Measurements from ENCODE around the gene MBD5.
"Not testable (repeated sequence)": the region's sequence is repeated elsewhere in the genome, so short reads cannot be mapped to it uniquely, and the experiment has no call there.

The MBD5 gene

DNA sequence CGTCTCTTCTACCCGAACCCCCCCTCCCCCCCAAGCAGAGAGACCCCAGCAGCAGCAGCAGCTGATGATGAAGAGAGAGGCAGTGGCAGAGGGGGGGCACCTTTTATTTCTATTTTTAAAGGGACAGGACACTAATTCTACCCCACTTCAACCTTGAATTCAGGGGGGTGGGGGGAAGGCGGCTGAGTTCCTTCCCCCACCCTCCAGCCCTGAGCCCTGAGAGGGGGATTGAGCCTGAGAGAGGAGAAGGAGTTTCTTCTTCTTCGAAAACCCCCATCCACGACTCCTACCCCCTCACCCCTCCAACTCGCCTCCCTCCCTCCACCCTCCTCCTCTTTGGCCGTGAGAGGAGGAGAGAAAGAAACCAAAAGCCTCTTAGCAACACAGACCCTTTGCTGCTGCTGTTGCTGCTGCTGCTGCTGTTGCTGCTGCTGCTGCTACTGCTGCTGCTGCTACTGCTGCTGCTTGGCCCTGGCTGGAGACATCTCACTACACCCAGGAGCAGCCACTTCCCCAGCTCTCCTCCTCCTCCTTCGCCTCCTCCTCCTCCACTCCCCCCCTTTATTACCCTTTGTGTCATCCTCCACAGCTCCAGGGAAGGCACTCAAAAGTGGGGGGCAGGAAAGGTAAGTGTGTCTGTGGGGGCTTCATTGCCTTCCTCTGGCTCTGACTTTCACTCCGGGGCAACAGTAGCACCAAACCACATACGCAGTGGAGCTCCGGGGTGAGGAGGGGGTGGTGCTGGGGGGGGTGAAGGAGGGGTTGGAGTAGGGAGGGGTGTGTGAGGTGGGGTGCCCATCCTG lies at the start of gene MBD5:
Gene MBD5, plus strand, starts transcription at position 33 of the 803 bp plus-strand sequence.
- peaks cover 56% of the 10 kb centered on the region for H3K4me1 Mint-ChIP-seq
- no peaks in the 10 kb centered on the region for H3K27me3 Mint-ChIP-seq
- no peaks in the 10 kb centered on the region for H3K9me3 Mint-ChIP-seq
- peak; percentile 76 for DNase-seq
- H3K27ac Mint-ChIP-seq = peak within 1 kb of the TSS; percentile 98
- H3K36me3 Mint-ChIP-seq = peaks cover 12% of the 10 kb centered on the region
- peak within 1 kb of the TSS; percentile 99 for H3K4me3 Mint-ChIP-seq
- CTCF ChIA-PET = interaction anchor here (0.6 to 1.9 kb wide), 3 partner anchors 32 to 659 kb away, joined by 3 to 5 read pairs (median 5); no protein-coding TSS in a partner anchor

DNA sequence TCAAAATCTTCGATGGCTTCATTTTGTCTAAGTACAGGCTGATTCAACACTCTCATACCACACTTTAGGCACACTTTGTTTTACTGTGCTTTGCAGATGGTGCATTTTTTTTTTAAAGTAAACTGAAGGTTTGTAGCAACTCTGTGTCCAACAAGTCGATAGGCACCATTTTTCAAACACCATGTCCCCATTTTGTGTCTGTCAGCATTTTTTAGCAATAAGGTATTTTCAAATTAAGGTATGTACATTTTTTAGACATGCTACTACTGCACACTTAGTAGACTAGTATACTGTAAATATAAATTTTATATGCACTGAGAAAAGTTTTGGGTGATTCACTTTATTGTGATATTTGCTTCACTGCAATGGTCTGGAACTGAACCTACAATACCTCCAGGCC lies 44.8 kb upstream of the MBD5 start:
- Mint-ChIP-seq H3K4me1 (peaks cover 4% of the 10 kb centered on the region), H3K9me3 (peaks cover 5% of the 10 kb centered on the region), H3K4me3 (no peak overlapping the region), H3K27me3 (no peaks in the 10 kb centered on the region), H3K27ac (no peak overlapping the region), H3K36me3 (peaks cover 15% of the 10 kb centered on the region)
- DNase-seq = no peak
- CTCF ChIA-PET = no interaction called here

DNA sequence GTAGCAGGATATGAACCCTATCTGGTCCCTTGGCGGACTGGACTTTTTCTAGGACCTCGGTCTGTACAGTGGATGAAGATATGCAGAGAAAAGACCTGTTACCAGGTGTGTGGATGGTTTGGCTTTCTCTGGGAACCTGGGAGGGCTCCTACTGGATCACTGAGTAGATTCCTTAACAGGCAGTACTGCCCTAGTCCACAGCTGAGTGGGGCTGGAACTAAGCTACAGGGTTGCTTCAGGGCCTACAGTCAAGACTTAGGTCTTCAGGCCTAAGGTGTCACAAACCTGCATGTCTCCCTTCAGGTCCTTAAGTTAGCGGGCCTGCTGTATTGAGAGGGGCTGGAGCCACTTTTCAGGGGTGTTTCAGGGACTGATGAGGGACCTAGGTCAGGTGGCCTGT lies 43.2 kb upstream of the MBD5 start:
- no peak overlapping the region for H3K4me3 Mint-ChIP-seq
- CTCF ChIA-PET = interaction anchor here (1.1 kb wide), 1 partner anchor 12 kb away, joined by 3 read pairs; no protein-coding TSS in a partner anchor
- no peaks in the 10 kb centered on the region for H3K27me3 Mint-ChIP-seq
- peaks cover 14% of the 10 kb centered on the region for H3K36me3 Mint-ChIP-seq
- peaks cover 5% of the 10 kb centered on the region for H3K9me3 Mint-ChIP-seq
- H3K4me1 Mint-ChIP-seq = peaks cover 5% of the 10 kb centered on the region
- no peak overlapping the region for H3K27ac Mint-ChIP-seq
- no peak for DNase-seq

DNA sequence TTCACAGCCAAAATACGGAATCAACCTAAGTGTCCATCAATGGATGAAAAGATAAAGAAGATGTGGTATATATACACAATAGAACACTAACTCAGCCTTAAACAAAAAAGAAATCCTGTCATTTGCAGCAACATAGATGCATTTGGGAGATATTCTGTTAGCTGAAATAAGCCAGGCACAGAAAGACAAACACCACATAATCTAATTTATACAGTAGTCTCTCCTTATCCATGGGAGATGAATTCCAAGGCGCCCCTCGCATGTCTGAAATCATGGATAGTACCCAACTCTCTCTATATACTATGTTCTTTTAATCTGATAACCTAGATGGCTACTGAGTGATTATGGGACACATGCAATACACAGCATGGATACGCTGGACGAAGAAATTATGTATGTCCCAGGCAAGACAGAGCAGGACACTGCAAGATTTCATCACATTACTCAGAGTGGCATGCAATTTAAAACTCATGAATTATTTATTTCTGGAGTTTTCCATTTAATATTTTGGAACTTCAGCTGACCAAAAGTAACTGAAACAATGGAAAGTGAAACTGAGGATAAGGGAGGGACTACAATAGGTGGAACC lies 39.9 kb upstream of the MBD5 start:
- H3K27ac Mint-ChIP-seq = no peak overlapping the region
- DNase-seq = no peak
- H3K9me3 Mint-ChIP-seq = peaks cover 5% of the 10 kb centered on the region
- H3K4me1 Mint-ChIP-seq = peaks cover 10% of the 10 kb centered on the region
- no peaks in the 10 kb centered on the region for H3K27me3 Mint-ChIP-seq
- H3K4me3 Mint-ChIP-seq = no peak overlapping the region
- peaks cover 10% of the 10 kb centered on the region for H3K36me3 Mint-ChIP-seq
- CTCF ChIA-PET = no interaction called here

DNA sequence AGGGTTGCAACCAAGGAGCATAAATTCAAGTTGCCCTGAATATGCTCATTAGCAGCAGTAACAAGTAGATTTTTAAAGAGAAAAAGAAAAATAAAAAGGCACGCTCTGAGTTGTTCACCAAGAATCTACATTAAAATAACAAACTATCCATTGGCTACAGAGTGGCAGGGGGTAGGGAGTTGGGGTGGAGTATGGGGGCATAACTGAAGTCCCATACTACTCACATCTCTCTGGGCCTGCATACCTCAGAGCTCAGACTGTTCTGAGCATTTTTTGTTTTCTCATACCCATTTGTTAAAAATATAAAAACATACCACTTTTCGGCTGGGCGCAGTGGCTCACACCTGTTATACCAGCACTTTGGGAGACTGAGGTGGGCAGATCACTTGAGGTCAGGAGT lies 31.8 kb upstream of the MBD5 start:
- DNase-seq = no peak
- Mint-ChIP-seq H3K4me3 (no peak overlapping the region), H3K36me3 (peaks cover 2% of the 10 kb centered on the region), H3K27me3 (no peaks in the 10 kb centered on the region), H3K4me1 (no peaks in the 10 kb centered on the region), H3K9me3 (no peaks in the 10 kb centered on the region), H3K27ac (no peak overlapping the region)
- CTCF ChIA-PET = interaction anchor here (0.8 to 4.1 kb wide), 17 partner anchors 10 to 1002 kb away, joined by 3 to 53 read pairs (median 5); partner anchors contain the start of genes MBD5 and ORC4

DNA sequence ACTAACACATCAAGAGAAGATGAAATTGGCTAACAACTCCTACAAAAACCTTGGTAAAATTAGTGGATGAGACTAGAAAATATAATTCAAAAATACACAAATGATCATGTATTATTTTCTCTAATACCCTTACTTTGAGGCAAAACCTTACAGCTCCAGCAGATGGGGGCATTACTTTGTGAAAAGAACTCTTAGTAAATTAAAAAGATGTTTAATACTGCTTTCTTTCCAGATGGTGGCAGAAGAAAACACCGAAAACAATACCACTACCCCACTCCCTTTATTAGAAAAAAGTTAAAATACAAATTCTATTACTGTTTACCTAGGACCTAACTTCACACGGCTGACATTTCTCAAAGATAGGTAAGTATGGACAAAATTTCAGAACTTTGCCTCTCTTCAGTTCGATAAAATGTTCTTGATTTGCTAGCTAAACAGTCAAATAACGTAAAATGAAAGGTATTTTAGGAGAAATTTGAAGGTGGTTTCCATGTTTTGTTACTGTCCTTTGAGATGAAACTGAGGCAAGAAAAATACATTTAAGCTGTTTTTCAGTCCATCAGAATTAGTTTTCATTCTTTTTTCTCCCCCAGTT lies 31.0 kb upstream of the MBD5 start:
- Mint-ChIP-seq H3K27me3 (no peaks in the 10 kb centered on the region), H3K27ac (no peak overlapping the region), H3K36me3 (peaks cover 6% of the 10 kb centered on the region), H3K4me1 (no peaks in the 10 kb centered on the region), H3K4me3 (no peak overlapping the region), H3K9me3 (no peaks in the 10 kb centered on the region)
- DNase-seq = peak; percentile 43
- CTCF ChIA-PET = interaction anchor here (0.7 to 4.1 kb wide), 21 partner anchors 9 to 1001 kb away, joined by 3 to 53 read pairs (median 4); partner anchors contain the start of genes MBD5 and ORC4

DNA sequence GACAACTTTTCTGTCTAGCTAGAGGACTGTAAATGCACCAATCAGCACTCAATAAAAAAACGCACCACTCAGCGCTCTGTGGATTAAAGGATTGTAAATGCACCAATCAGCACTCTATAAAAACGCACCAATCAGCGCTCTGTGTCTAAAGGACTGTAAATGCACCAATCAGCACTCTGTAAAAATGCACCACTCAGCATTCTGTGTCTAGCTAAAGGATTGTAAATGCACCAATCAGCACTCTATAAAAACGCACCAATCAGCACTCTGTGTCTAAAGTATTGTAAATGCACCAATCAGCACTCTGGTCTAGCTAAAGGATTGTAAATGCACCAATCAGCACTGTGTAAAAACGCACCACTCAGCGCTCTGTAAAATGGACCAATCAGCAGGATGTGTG lies 25.9 kb upstream of the MBD5 start:
- CTCF ChIA-PET = interaction anchor here (0.6 kb wide), 1 partner anchor 39 kb away, joined by 3 read pairs; no protein-coding TSS in a partner anchor
- not testable (repeated sequence) for H3K27ac Mint-ChIP-seq, DNase-seq, H3K27me3 Mint-ChIP-seq, H3K4me3 Mint-ChIP-seq, H3K9me3 Mint-ChIP-seq, H3K4me1 Mint-ChIP-seq
- peaks cover 20% of the 10 kb centered on the region for H3K36me3 Mint-ChIP-seq

DNA sequence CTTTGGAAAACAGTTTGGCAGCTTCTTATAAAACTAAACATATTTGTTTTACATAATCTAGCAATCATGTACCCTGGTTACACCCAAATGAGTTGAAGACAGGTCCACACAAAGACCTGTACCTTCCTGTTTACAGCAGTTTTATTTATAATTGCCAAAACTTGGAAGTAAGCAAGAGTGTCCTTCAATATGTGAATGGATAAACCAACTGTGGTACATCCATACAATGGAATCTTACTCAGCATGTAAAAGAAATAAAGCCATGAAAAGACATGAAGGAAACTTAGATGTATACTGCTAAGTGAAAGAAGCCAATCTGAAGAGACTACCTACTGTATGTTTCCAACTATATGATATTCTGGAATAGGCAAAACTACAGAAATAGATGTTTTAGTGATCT lies 24.1 kb upstream of the MBD5 start:
- Mint-ChIP-seq H3K9me3 (peaks cover 14% of the 10 kb centered on the region), H3K27me3 (no peaks in the 10 kb centered on the region), H3K27ac (no peak overlapping the region), H3K36me3 (peaks cover 22% of the 10 kb centered on the region), H3K4me1 (no peaks in the 10 kb centered on the region), H3K4me3 (no peak overlapping the region)
- DNase-seq = no peak
- CTCF ChIA-PET = no interaction called here

- no peak overlapping the region for H3K27ac Mint-ChIP-seq
- H3K4me1 Mint-ChIP-seq = no peaks in the 10 kb centered on the region
- no peak overlapping the region for H3K4me3 Mint-ChIP-seq
- CTCF ChIA-PET = no interaction called here
- peaks cover 30% of the 10 kb centered on the region for H3K36me3 Mint-ChIP-seq
- H3K27me3 Mint-ChIP-seq = no peaks in the 10 kb centered on the region
- peaks cover 26% of the 10 kb centered on the region for H3K9me3 Mint-ChIP-seq
- no peak for DNase-seq
Observed at GRCh38 chr2:147998203-147998602, 22.7 kb upstream of the MBD5 start.

GRCh38 chr2:147999126-147999525 lies 21.8 kb upstream of the MBD5 start:
- no peak for DNase-seq
- CTCF ChIA-PET = interaction anchor here (1.8 kb wide), 1 partner anchor 9 kb away, joined by 7 read pairs; no protein-coding TSS in a partner anchor
- Mint-ChIP-seq H3K9me3 (peaks cover 29% of the 10 kb centered on the region), H3K27ac (no peak overlapping the region), H3K4me1 (no peaks in the 10 kb centered on the region), H3K4me3 (no peak overlapping the region), H3K27me3 (no peaks in the 10 kb centered on the region), H3K36me3 (peaks cover 33% of the 10 kb centered on the region)

DNA sequence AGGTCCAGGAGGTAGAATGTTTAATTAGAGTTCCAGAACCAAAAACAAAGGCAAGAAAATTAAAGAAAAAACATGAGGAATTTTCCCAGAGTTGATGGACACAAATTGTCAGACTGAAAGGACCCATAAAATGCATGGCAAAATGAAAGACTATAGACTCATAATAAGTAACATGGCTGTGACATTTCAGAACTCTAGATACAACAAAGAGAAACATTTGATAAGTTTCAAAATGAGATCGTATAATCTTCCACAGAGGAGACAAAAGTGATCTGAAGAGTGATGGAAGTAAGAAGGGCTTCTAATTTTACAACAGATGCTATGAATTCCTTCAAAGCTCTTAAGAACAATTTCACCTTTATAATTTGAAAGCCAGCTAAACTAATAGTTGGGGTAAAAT lies 20.8 kb upstream of the MBD5 start:
- H3K36me3 Mint-ChIP-seq = peaks cover 26% of the 10 kb centered on the region

DNA sequence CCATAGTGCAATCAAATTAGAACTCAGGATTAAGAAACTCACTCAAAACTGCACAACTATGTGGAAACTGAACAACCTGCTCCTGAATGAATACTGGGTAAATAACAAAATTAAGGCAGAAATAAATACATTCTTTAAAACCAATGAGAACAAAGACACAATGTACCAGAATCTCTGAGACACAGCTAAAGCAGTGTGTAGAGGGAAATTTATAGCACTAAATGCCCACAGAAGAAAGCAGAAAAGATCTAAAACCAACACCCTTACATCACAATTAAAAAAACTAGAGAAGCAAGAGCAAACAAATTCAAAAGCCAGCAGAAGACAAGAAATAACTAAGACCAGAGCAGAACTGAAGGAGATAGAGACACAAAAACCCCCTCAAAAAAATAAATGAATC lies 18.5 kb upstream of the MBD5 start:
- CTCF ChIA-PET, H3K4me3 Mint-ChIP-seq, DNase-seq, H3K27me3 Mint-ChIP-seq, H3K4me1 Mint-ChIP-seq, H3K27ac Mint-ChIP-seq: not testable (repeated sequence)
- H3K36me3 Mint-ChIP-seq = peaks cover 19% of the 10 kb centered on the region
- H3K9me3 Mint-ChIP-seq = peaks cover 20% of the 10 kb centered on the region

More for the DNA sequence above, 20.8 kb upstream of the MBD5 start:
- CTCF ChIA-PET = interaction anchor here (1.8 kb wide), 1 partner anchor 10 kb away, joined by 7 read pairs; no protein-coding TSS in a partner anchor
- H3K27me3 Mint-ChIP-seq = no peaks in the 10 kb centered on the region
- no peak overlapping the region for H3K27ac Mint-ChIP-seq
- no peak for DNase-seq
- no peaks in the 10 kb centered on the region for H3K4me1 Mint-ChIP-seq
- no peak overlapping the region for H3K4me3 Mint-ChIP-seq
- H3K9me3 Mint-ChIP-seq = peaks cover 28% of the 10 kb centered on the region

GRCh38 chr2:148006249-148007007 lies 14.5 kb upstream of the MBD5 start:
- Mint-ChIP-seq H3K9me3 (peaks cover 25% of the 10 kb centered on the region), H3K27me3 (no peaks in the 10 kb centered on the region), H3K4me3 (no peak overlapping the region), H3K36me3 (peaks cover 22% of the 10 kb centered on the region), H3K27ac (no peak overlapping the region), H3K4me1 (no peaks in the 10 kb centered on the region)
- no peak for DNase-seq
- CTCF ChIA-PET = interaction anchor here (0.6 to 2.6 kb wide), 2 partner anchors 16 to 718 kb away, joined by 3 to 7 read pairs; no protein-coding TSS in a partner anchor
